GM18502 (cell line): ENCODE data around the gene OR4M1.
"Not testable (repeated sequence)": the region's sequence is repeated elsewhere in the genome, so short reads cannot be mapped to it uniquely, and the experiment has no call there.

Experiments used
- ATAC-seq: cut with Tn5 transposase; IDR thresholded peaks from one replicate; pipeline ENCODE4 v1.9.1; 2021; ENCODE audit warnings: mild to moderate bottlenecking; ENCODE audit not compliant: unreplicated experiment, poor library complexity

Gene OR4M1

GRCh38 chr14:19819879-19820278 is 46.6 kb downstream of the OR4M1 start:
- ATAC-seq = not testable (repeated sequence)

GRCh38 chr14:19821016-19821415 is 47.7 kb downstream of the OR4M1 start:
- ATAC-seq = not testable (repeated sequence)

- ATAC-seq = no peak
Observed at GRCh38 chr14:19823178-19823577, 49.9 kb downstream of the OR4M1 start.

GRCh38 chr14:19823765-19824164 is 50.5 kb downstream of the OR4M1 start:
- no peak for ATAC-seq

- ATAC-seq = not testable (repeated sequence)
Observed at GRCh38 chr14:19827626-19828244, 54.4 kb downstream of the OR4M1 start.

- ATAC-seq = no peak
Observed at GRCh38 chr14:19828314-19828713, 55.0 kb downstream of the OR4M1 start.
